Smooth muscle cell (in vitro differentiated cells): ENCODE results near the gene IQCN. TPM values are rescaled to one million over a fixed set of nuclear protein-coding genes. Genes with fewer than 3 reads are reported as not detected.

ENCODE experiments used
- DNase-seq: peaks from one replicate; lab custom pipeline; 2025; ENCODE audit not compliant: unreplicated experiment; lab: John Stamatoyannopoulos, UW
- H2AFZ ChIP-seq: fragments of 200-600 bp; sonication (generic); 2 replicates; pipeline ENCODE4 v1.6.0; 2016; ENCODE audit warnings: antibody characterized with exemption, low read depth, mild to moderate bottlenecking
- H3F3A ChIP-seq: fragments of 200-600 bp; sonication (generic); 2 replicates; pipeline ENCODE4 v1.6.0; 2017; ENCODE audit warnings: antibody characterized with exemption, low read depth
- H3K27ac ChIP-seq: fragments of 200-600 bp; sonication (generic); 2 replicates; pipeline ENCODE4 v1.5.1; 2016; ENCODE audit warnings: low read depth, mild to moderate bottlenecking
- H3K27me3 ChIP-seq: fragments of 200-600 bp; sonication (generic); 2 replicates; pipeline ENCODE4 v1.6.1; 2016; ENCODE audit warnings: low read depth, mild to moderate bottlenecking
- H3K36me3 ChIP-seq: fragments of 200-600 bp; sonication (generic); 2 replicates; pipeline ENCODE4 v1.5.1; 2016; ENCODE audit warnings: low read depth
- H3K4me1 ChIP-seq: fragments of 200-600 bp; sonication (generic); 2 replicates; pipeline ENCODE4 v1.5.1; 2016; ENCODE audit warnings: low read depth
- H3K4me2 ChIP-seq: fragments of 200-600 bp; sonication (generic); 2 replicates; pipeline ENCODE4 v1.6.0; 2016; ENCODE audit warnings: mild to moderate bottlenecking
- H3K4me3 ChIP-seq: fragments of 200-600 bp; sonication (generic); 2 replicates; pipeline ENCODE4 v1.5.1; 2016; ENCODE audit warnings: mild to moderate bottlenecking
- H3K79me2 ChIP-seq: fragments of 200-600 bp; sonication (generic); 2 replicates; pipeline ENCODE4 v1.6.0; 2016; ENCODE audit warnings: low read depth, mild to moderate bottlenecking
- H3K9ac ChIP-seq: fragments of 200-600 bp; sonication (generic); 2 replicates; pipeline ENCODE4 v1.6.0; 2016; ENCODE audit warnings: low read depth
- H3K9me3 ChIP-seq: fragments of 200-600 bp; sonication (generic); replicated peaks from 2 replicates; pipeline ENCODE4 v1.5.1; 2016; ENCODE audit warnings: low read depth
- H4K20me1 ChIP-seq: fragments of 200-600 bp; sonication (generic); 2 replicates; pipeline ENCODE4 v1.6.0; 2016; ENCODE audit warnings: low read depth
- WGBS: methylation state at CpG from one replicate; pipeline ENCODE4 v1.1.7; 2016; ENCODE audit warnings: low lambda C conversion rate; 5-methylcytosine and 5-hydroxymethylcytosine counted together
- polyA plus RNA-seq: library from polyadenylated mRNA; unstranded; fragments of >200 nt; fragmentation: Nextera tagmentation; extraction: Ambion mirVana; gene quantifications from 2 replicates; pipeline ENCODE4 v1.2.1, GENCODE V29; 2016
- total RNA-seq: library from RNA; depleted of rRNA; stranded (reverse); fragments of >200 nt; gene quantifications from 2 replicates; pipeline ENCODE4 v1.2.3, GENCODE V29; 2014
- TF ChIP-seq, protein P1 (sequence below): fragments of 200-600 bp; sonication (generic); IDR thresholded peaks from 2 replicates; pipeline ENCODE4 v1.5.1; 2017; ENCODE audit warnings: borderline replicate concordance, mild to moderate bottlenecking, antibody characterized with exemption; ENCODE audit not compliant: insufficient read depth, poor library complexity, severe bottlenecking

Gene IQCN
- total and polyA plus RNA-seq, 2 experiments from 2014 or later = 2.5 to 4.9 TPM

- no peaks in the 10 kb centered on the region for H3K27me3 ChIP-seq
- H3K4me2 ChIP-seq = no peak overlapping the region
- WGBS = 43% methylated on average over 12 of the region's 12 CpGs
- no peak overlapping the region for H3K27ac ChIP-seq
- no peaks in the 10 kb centered on the region for H3K36me3 ChIP-seq
- H3K9me3 ChIP-seq = no peaks in the 10 kb centered on the region
- no peak overlapping the region for H3K9ac ChIP-seq
- H3F3A ChIP-seq = no peaks in the 10 kb centered on the region
- TF ChIP-seq, protein P1, sequence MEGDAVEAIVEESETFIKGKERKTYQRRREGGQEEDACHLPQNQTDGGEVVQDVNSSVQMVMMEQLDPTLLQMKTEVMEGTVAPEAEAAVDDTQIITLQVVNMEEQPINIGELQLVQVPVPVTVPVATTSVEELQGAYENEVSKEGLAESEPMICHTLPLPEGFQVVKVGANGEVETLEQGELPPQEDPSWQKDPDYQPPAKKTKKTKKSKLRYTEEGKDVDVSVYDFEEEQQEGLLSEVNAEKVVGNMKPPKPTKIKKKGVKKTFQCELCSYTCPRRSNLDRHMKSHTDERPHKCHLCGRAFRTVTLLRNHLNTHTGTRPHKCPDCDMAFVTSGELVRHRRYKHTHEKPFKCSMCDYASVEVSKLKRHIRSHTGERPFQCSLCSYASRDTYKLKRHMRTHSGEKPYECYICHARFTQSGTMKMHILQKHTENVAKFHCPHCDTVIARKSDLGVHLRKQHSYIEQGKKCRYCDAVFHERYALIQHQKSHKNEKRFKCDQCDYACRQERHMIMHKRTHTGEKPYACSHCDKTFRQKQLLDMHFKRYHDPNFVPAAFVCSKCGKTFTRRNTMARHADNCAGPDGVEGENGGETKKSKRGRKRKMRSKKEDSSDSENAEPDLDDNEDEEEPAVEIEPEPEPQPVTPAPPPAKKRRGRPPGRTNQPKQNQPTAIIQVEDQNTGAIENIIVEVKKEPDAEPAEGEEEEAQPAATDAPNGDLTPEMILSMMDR = no peak
- no peaks in the 10 kb centered on the region for H3K79me2 ChIP-seq
- H3K4me1 ChIP-seq = no peaks in the 10 kb centered on the region
- no peak overlapping the region for H2AFZ ChIP-seq
- no peak overlapping the region for H3K4me3 ChIP-seq
- H4K20me1 ChIP-seq = no peaks in the 10 kb centered on the region
- DNase-seq = no peak
Measured at GRCh38 chr19:18239303-18239702, 34.9 kb downstream of the IQCN start.

GRCh38 chr19:18234194-18234593 lies 40.1 kb downstream of the IQCN start:
- 42% methylated on average over 6 of the region's 6 CpGs for WGBS

GRCh38 chr19:18233224-18233825 lies 40.9 kb downstream of the IQCN start:
- peak overlapping the region; percentile 46 for H3K4me2 ChIP-seq
- H3K4me3 ChIP-seq = no peak overlapping the region
- TF ChIP-seq, protein P1 = no peak
- no peaks in the 10 kb centered on the region for H3F3A ChIP-seq
- no peaks in the 10 kb centered on the region for H3K36me3 ChIP-seq
- H3K9ac ChIP-seq = no peak overlapping the region
- peak; percentile 37 for DNase-seq
- no peaks in the 10 kb centered on the region for H3K9me3 ChIP-seq
- no peaks in the 10 kb centered on the region for H3K79me2 ChIP-seq
- H2AFZ ChIP-seq = no peak overlapping the region
- no peaks in the 10 kb centered on the region for H3K4me1 ChIP-seq
- H4K20me1 ChIP-seq = no peaks in the 10 kb centered on the region
- H3K27ac ChIP-seq = no peak overlapping the region
- peaks cover 11% of the 10 kb centered on the region for H3K27me3 ChIP-seq
- WGBS = 24% methylated on average over 37 of the region's 37 CpGs

More at GRCh38 chr19:18234194-18234593, 40.1 kb downstream of the IQCN start:
- no peak for DNase-seq
- Histone ChIP-seq H3K9ac (no peak overlapping the region), H3K4me3 (no peak overlapping the region), H4K20me1 (no peaks in the 10 kb centered on the region), H3K79me2 (no peaks in the 10 kb centered on the region), H3K4me1 (no peaks in the 10 kb centered on the region), H3K27ac (no peak overlapping the region), H3K36me3 (no peaks in the 10 kb centered on the region), H3K27me3 (peaks cover 11% of the 10 kb centered on the region), H3F3A (no peaks in the 10 kb centered on the region), H3K9me3 (no peaks in the 10 kb centered on the region), H3K4me2 (no peak overlapping the region), H2AFZ (no peak overlapping the region)
- TF ChIP-seq, protein P1 = no peak

- 5% methylated on average over 41 of the region's 46 CpGs for WGBS
- peak overlapping the region; percentile 46 for H3K4me2 ChIP-seq
- peaks cover 11% of the 10 kb centered on the region for H3K27me3 ChIP-seq
- no peak overlapping the region for H3K27ac ChIP-seq
- H3K36me3 ChIP-seq = no peaks in the 10 kb centered on the region
- H3F3A ChIP-seq = no peaks in the 10 kb centered on the region
- no peaks in the 10 kb centered on the region for H3K9me3 ChIP-seq
- no peaks in the 10 kb centered on the region for H4K20me1 ChIP-seq
- no peaks in the 10 kb centered on the region for H3K79me2 ChIP-seq
- H3K9ac ChIP-seq = no peak overlapping the region
- peak; percentile 44 for DNase-seq
- no peak overlapping the region for H3K4me3 ChIP-seq
- TF ChIP-seq, protein P1 = no peak
- H3K4me1 ChIP-seq = no peaks in the 10 kb centered on the region
- no peak overlapping the region for H2AFZ ChIP-seq
Measured at GRCh38 chr19:18232540-18233223, 41.6 kb downstream of the IQCN start.
